HepG2 (cell line): ENCODE results near the gene MAN1B1. TPM values are rescaled to one million over a fixed set of nuclear protein-coding genes. Genes with fewer than 3 reads are reported as not detected.

Source experiments
- ATAC-seq: fragments of 200-7000 bp; cut with Tn5 transposase; 3 replicates; pipeline ENCODE4 v1.9.1; 2020; ENCODE audit warnings: mild to moderate bottlenecking, moderate library complexity
- BruUV-seq: library from RNA; stranded (reverse); fragments of 400-500 nt; replicated peaks from 2 replicates; lab custom pipeline; 2021; lab: Mats Ljungman, UMichigan
- CTCF ChIA-PET: fragments of 300-600 bp; formaldehyde crosslinking; extraction: SDS; loops from one replicate; lab custom pipeline; 2021; ENCODE audit warnings: low total read pairs, inconsistent platforms, low intra/inter-chr PET ratio; lab: Yijun Ruan, JAX
- POLR2A ChIA-PET: fragments of 350-600 bp; sonication (Branson Sonifier 250); formaldehyde crosslinking; loops from one replicate; lab custom pipeline; 2020; ENCODE audit warnings: antibody characterized with exemption, inconsistent platforms; lab: Yijun Ruan, JAX
- DNase-seq: peaks from one replicate; pipeline ENCODE4 v3.0.0-alpha.2; 2015; ENCODE audit warnings: low spot score
- FAIRE-seq: peaks from 3 replicates; lab custom pipeline; 2011; peaks lifted over from hg19 to GRCh38; lab: Jason Lieb, UNC
- H2AFZ ChIP-seq: one replicate; pipeline ENCODE4 v1.6.1; 2011; ENCODE audit warnings: low read length, inconsistent platforms
- H3K27ac ChIP-seq: fragments of 300-600 bp; 3 replicates; pipeline ENCODE4 v1.8.0; 2011; ENCODE audit warnings: mixed run types, mild to moderate bottlenecking, mixed read lengths, low read length, inconsistent platforms; ENCODE audit not compliant: insufficient read depth; ENCODE audit errors: extremely low read length
- H3K27me3 ChIP-seq, 2 experiments: fragments of 200-600 bp in 1 of 2; 2 replicates in 1 of 2; 3 replicates in 1 of 2; pipeline versions ENCODE4 v1.6.0 to v1.8.0; 2011; ENCODE audit warnings: low read length in 2 of 2, mild to moderate bottlenecking in 2 of 2, moderate library complexity in 2 of 2, inconsistent platforms in 1 of 2; ENCODE audit not compliant: insufficient read depth in 2 of 2, control insufficient read depth in 1 of 2
- H3K36me3 ChIP-seq, 2 experiments: fragments of 200-600 bp in 1 of 2; replicated peaks in 1 of 2; 2 replicates in 1 of 2; 3 replicates in 1 of 2; pipeline versions ENCODE4 v1.5.1 to v1.8.0; 2011; ENCODE audit warnings: low read length in 2 of 2, inconsistent platforms in 1 of 2; ENCODE audit not compliant: insufficient read depth in 2 of 2, control insufficient read depth in 1 of 2
- H3K4me1 ChIP-seq: 2 replicates; pipeline ENCODE4 v1.5.1; 2012; ENCODE audit warnings: low read length, inconsistent platforms; ENCODE audit not compliant: insufficient read depth
- H3K4me2 ChIP-seq: 2 replicates; pipeline ENCODE4 v1.6.0; 2011; ENCODE audit warnings: low read depth, low read length, inconsistent platforms
- H3K4me3 ChIP-seq, 3 experiments: fragments of 200-600 bp in 1 of 3; sonication (generic), shearing (Covaris generic) in 1 of 3; replicated peaks in 1 of 3; 2 replicates each; pipeline ENCODE4 v1.5.1; 2011 to 2016; ENCODE audit warnings: low read length in 3 of 3, inconsistent platforms in 2 of 3, low read depth in 2 of 3, mild to moderate bottlenecking in 2 of 3, control low read depth in 1 of 3, mixed read lengths in 1 of 3; ENCODE audit not compliant: insufficient read depth in 1 of 3
- H3K79me2 ChIP-seq: one replicate; pipeline ENCODE4 v1.6.1; 2011; ENCODE audit warnings: low read length, inconsistent platforms; ENCODE audit not compliant: insufficient read depth
- H3K9ac ChIP-seq: 2 replicates; pipeline ENCODE4 v1.6.0; 2011; ENCODE audit warnings: mild to moderate bottlenecking, low read depth, low read length, inconsistent platforms; ENCODE audit not compliant: insufficient read depth
- H3K9me3 ChIP-seq: 2 replicates; pipeline ENCODE4 v1.5.1; 2012; ENCODE audit warnings: mild to moderate bottlenecking, low read length
- H4K20me1 ChIP-seq: 2 replicates; pipeline ENCODE4 v1.6.0; 2011; ENCODE audit warnings: inconsistent platforms, mild to moderate bottlenecking, low read length, moderate library complexity; ENCODE audit not compliant: insufficient read depth
- ARID4A ChIP-seq: sonication (generic); formaldehyde crosslinking; IDR thresholded peaks from 2 replicates; pipeline ENCODE4 v1.5.0; 2020; ENCODE audit warnings: mild to moderate bottlenecking, missing genetic modification reagents, borderline replicate concordance
- RBFOX2 ChIP-seq: fragments of 200-400 bp; formaldehyde crosslinking; IDR thresholded peaks from 2 replicates; pipeline ENCODE4 v1.6.1; 2017; ENCODE audit warnings: low read depth, mild to moderate bottlenecking, low read length
- TOPORS ChIP-seq: sonication (generic); formaldehyde crosslinking; IDR thresholded peaks from 2 replicates; pipeline ENCODE4 v1.8.0; 2023; ENCODE audit warnings: mild to moderate bottlenecking, missing genetic modification reagents
- ZNF121 ChIP-seq: sonication (generic); formaldehyde crosslinking; IDR thresholded peaks from 2 replicates; pipeline ENCODE4 v1.5.0; 2020; ENCODE audit warnings: mild to moderate bottlenecking, missing genetic modification reagents
- ZNF687 ChIP-seq: sonication (generic); formaldehyde crosslinking; IDR thresholded peaks from 2 replicates; pipeline ENCODE4 v1.5.1; 2020; ENCODE audit warnings: mild to moderate bottlenecking, missing genetic modification reagents, moderate library complexity
- WGBS: methylation state at CpG from one replicate; pipeline ENCODE4 v1.1.6; 2017; ENCODE audit warnings: low lambda C conversion rate; 5-methylcytosine and 5-hydroxymethylcytosine counted together
- in situ Hi-C: cut with HindIII; loops from 2 replicates; pipeline ENCODE4 v1.10.0; 2017; ENCODE audit warnings: low pct_unique_long_range_greater_than_20kb; ENCODE audit not compliant: extremely low pct_ligation_motif_present
- intact Hi-C: fragments of 100-400 bp; cut with micrococcal nuclease; formaldehyde crosslinking; loops from one replicate; pipeline ENCODE4 v1.10.0; 2022; ENCODE audit not compliant: unreplicated experiment
- polyA plus RNA-seq, 8 experiments: library from polyadenylated mRNA; depleted of rRNA in 3 of 8; stranded (reverse) in 7 of 8; unstranded in 1 of 8; fragments of >200 nt; fragmentation: Illumina TruSeq in 4 of 8; extraction: Trizol in 4 of 8; gene quantifications; 2 replicates each; pipeline versions ENCODE4 v1.2.1 to v1.2.3, GENCODE V29; 2011 to 2016; ENCODE audit warnings: low read depth in 4 of 8, missing spikeins in 1 of 8, mixed read lengths in 1 of 8; ENCODE audit not compliant: insufficient read depth in 1 of 8
- total RNA-seq, 5 experiments: library from RNA; depleted of rRNA; stranded (reverse); fragments of >200 nt; fragmentation: Illumina TruSeq; extraction: Trizol; gene quantifications; 2 replicates each; pipeline ENCODE4 v1.2.3, GENCODE V29; 2016; ENCODE audit warnings: low read depth in 1 of 5
- TF ChIP-seq, protein P1 (sequence below): sonication (generic); formaldehyde crosslinking; IDR thresholded peaks from 2 replicates; pipeline ENCODE4 v1.9.0; 2022; ENCODE audit warnings: low read depth, missing genetic modification reagents

The MAN1B1 gene
- total and polyA plus RNA-seq, 2 of the 13 experiments (the other 11 are each of a cell fraction or from before 2014, with no cell fraction given) = 48.9 to 59.5 TPM

- H3K27me3 ChIP-seq = no peaks in the 10 kb centered on the region
- no peaks in the 10 kb centered on the region for H3K79me2 ChIP-seq
- no peak overlapping the region for H2AFZ ChIP-seq
- ATAC-seq (no peak), FAIRE-seq (no peak), DNase-seq (no peak)
- WGBS = 97% methylated on average over 23 of the region's 51 CpGs
- no peaks in the 10 kb centered on the region for H4K20me1 ChIP-seq
- BruUV-seq = no TSS peak
- peak overlapping the region; percentile 83 for H3K4me2 ChIP-seq
- no peak overlapping the region for H3K27ac ChIP-seq
- POLR2A ChIA-PET = no interaction called here
- TF ChIP-seq ZNF687 (CRISPR knock-in tag) (peak; percentile 10; the same call in 1 of the 2 replicates), ZNF121 (no peak)
- peaks cover 9 to 16% of the 10 kb centered on the region in 2 experiments; a peak in 4 of 5 replicates for H3K36me3 ChIP-seq
- CTCF ChIA-PET = no interaction called here
- no peak overlapping the region for H3K9ac ChIP-seq
- intact Hi-C loops = no loop called here
- H3K4me1 ChIP-seq = peaks cover 47% of the 10 kb centered on the region
- peak overlapping the region in 2 of 3 experiments; percentile 76 to 85; a peak in 3 of 6 replicates for H3K4me3 ChIP-seq
- in situ Hi-C loops = no loop called here
- no peaks in the 10 kb centered on the region for H3K9me3 ChIP-seq
Observed at GRCh38 chr9:137078701-137079400, 7.9 kb upstream of the MAN1B1 start.

GRCh38 chr9:137079401-137079787, 7.4 kb upstream of the MAN1B1 start:
- DNase-seq = no peak
- no TSS peak for BruUV-seq
- ChIA-PET CTCF (no interaction called here), POLR2A (no interaction called here)
- FAIRE-seq = no peak
- intact Hi-C loops = no loop called here
- Histone ChIP-seq H3K36me3 (peaks cover 9 to 16% of the 10 kb centered on the region in 2 experiments; a peak in 4 of 5 replicates), H3K27me3 (no peaks in the 10 kb centered on the region), H3K9me3 (no peaks in the 10 kb centered on the region), H2AFZ (no peak overlapping the region), H3K79me2 (no peaks in the 10 kb centered on the region), H4K20me1 (no peaks in the 10 kb centered on the region), H3K4me2 (no peak overlapping the region), H3K4me3 (no peak overlapping the region), H3K9ac (no peak overlapping the region), H3K4me1 (peaks cover 47% of the 10 kb centered on the region), H3K27ac (no peak overlapping the region)
- WGBS = 98% methylated on average over 8 of the region's 13 CpGs
- ATAC-seq = no peak
- in situ Hi-C loops = no loop called here
- TF ChIP-seq ARID4A (CRISPR knock-in tag) (no peak), TOPORS (no peak), RBFOX2 (no peak)
- TF ChIP-seq, protein P1, sequence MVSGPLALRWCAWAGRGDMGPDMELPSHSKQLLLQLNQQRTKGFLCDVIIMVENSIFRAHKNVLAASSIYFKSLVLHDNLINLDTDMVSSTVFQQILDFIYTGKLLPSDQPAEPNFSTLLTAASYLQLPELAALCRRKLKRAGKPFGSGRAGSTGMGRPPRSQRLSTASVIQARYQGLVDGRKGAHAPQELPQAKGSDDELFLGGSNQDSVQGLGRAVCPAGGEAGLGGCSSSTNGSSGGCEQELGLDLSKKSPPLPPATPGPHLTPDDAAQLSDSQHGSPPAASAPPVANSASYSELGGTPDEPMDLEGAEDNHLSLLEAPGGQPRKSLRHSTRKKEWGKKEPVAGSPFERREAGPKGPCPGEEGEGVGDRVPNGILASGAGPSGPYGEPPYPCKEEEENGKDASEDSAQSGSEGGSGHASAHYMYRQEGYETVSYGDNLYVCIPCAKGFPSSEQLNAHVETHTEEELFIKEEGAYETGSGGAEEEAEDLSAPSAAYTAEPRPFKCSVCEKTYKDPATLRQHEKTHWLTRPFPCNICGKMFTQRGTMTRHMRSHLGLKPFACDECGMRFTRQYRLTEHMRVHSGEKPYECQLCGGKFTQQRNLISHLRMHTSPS (CRISPR knock-in tag) = no peak
